ENCODE data around the gene MTRR.

Gene MTRR

GRCh38 chr5:7886849-7887475, 18.0 kb downstream of the MTRR start:
- Histone ChIP-seq H3K4me2 (ENCODE audit: low read depth, low read length, poor library complexity, severe bottlenecking) (no peak overlapping the region), H3K9me3 (ENCODE audit: insufficient read depth, low read depth, low read length) (no peaks in the 10 kb centered on the region), H3F3A (ENCODE audit: low read depth) (no peaks in the 10 kb centered on the region), H2AFZ (ENCODE audit: low read length) (no peak overlapping the region), H3K36me3 (ENCODE audit: insufficient read depth, low read length) (peaks cover 68% of the 10 kb centered on the region; the same call in 1 of the 2 replicates), H3K9me2 (replicated peaks; ENCODE audit: low read depth, low read length) (no peaks in the 10 kb centered on the region), H3K27me3 (ENCODE audit: insufficient read depth, low read length, poor library complexity, severe bottlenecking) (no peaks in the 10 kb centered on the region), H3K9ac (ENCODE audit: low read depth, low read length, poor library complexity, severe bottlenecking) (no peak overlapping the region), H3K4me1 (ENCODE audit: insufficient read depth, low read length, poor library complexity, severe bottlenecking) (no peaks in the 10 kb centered on the region), H4K20me1 (ENCODE audit: insufficient read depth, low read length, poor library complexity, severe bottlenecking) (no peaks in the 10 kb centered on the region), H3K79me2 (ENCODE audit: insufficient read depth, low read length) (no peaks in the 10 kb centered on the region), H3K4me3 (ENCODE audit: low read length, poor library complexity, severe bottlenecking) (no peak overlapping the region)
- peak; percentile 66 for TF ChIP-seq CTCF (conservative IDR thresholded peaks at IDR 0.05; ENCODE audit: low read length)
- no peak for TF ChIP-seq EZH2phosphoT487 (IDR thresholded peaks at IDR 0.05; ENCODE audit: borderline replicate concordance)

GRCh38 chr5:7888901-7889300, 20.0 kb downstream of the MTRR start:
- no peak overlapping the region for H3K9ac ChIP-seq (ENCODE audit: low read depth, low read length, poor library complexity, severe bottlenecking)
- H3K27me3 ChIP-seq (ENCODE audit: insufficient read depth, low read length, poor library complexity, severe bottlenecking), result no peaks in the 10 kb centered on the region
- H3K4me2 ChIP-seq (ENCODE audit: low read depth, low read length, poor library complexity, severe bottlenecking), result no peak overlapping the region
- H3K36me3 ChIP-seq (ENCODE audit: insufficient read depth, low read length), result peaks cover 69% of the 10 kb centered on the region
- H3K79me2 ChIP-seq (ENCODE audit: insufficient read depth, low read length), result no peaks in the 10 kb centered on the region
- H2AFZ ChIP-seq (ENCODE audit: low read length), result no peak overlapping the region
- TF ChIP-seq EZH2phosphoT487 (IDR thresholded peaks at IDR 0.05; ENCODE audit: borderline replicate concordance) (no peak), CTCF (conservative IDR thresholded peaks at IDR 0.05; ENCODE audit: low read length) (no peak)
- H3K9me2 ChIP-seq (replicated peaks; ENCODE audit: low read depth, low read length), result no peaks in the 10 kb centered on the region
- H3K9me3 ChIP-seq (ENCODE audit: insufficient read depth, low read depth, low read length), result no peaks in the 10 kb centered on the region
- no peaks in the 10 kb centered on the region for H4K20me1 ChIP-seq (ENCODE audit: insufficient read depth, low read length, poor library complexity, severe bottlenecking)
- H3K4me1 ChIP-seq (ENCODE audit: insufficient read depth, low read length, poor library complexity, severe bottlenecking), result no peaks in the 10 kb centered on the region
- no peak overlapping the region for H3K4me3 ChIP-seq (ENCODE audit: low read length, poor library complexity, severe bottlenecking)
- no peaks in the 10 kb centered on the region for H3F3A ChIP-seq (ENCODE audit: low read depth)

GRCh38 chr5:7894439-7894838, 25.5 kb downstream of the MTRR start:
- Histone ChIP-seq H3K4me2 (ENCODE audit: low read depth, low read length, poor library complexity, severe bottlenecking) (no peak overlapping the region), H3K9me3 (ENCODE audit: insufficient read depth, low read depth, low read length) (no peaks in the 10 kb centered on the region), H3K4me1 (ENCODE audit: insufficient read depth, low read length, poor library complexity, severe bottlenecking) (no peaks in the 10 kb centered on the region), H3K79me2 (ENCODE audit: insufficient read depth, low read length) (no peaks in the 10 kb centered on the region), H3K27me3 (ENCODE audit: insufficient read depth, low read length, poor library complexity, severe bottlenecking) (no peaks in the 10 kb centered on the region), H3K9ac (ENCODE audit: low read depth, low read length, poor library complexity, severe bottlenecking) (no peak overlapping the region), H3K9me2 (replicated peaks; ENCODE audit: low read depth, low read length) (no peaks in the 10 kb centered on the region), H3K36me3 (ENCODE audit: insufficient read depth, low read length) (peaks cover 86% of the 10 kb centered on the region), H3K4me3 (ENCODE audit: low read length, poor library complexity, severe bottlenecking) (no peak overlapping the region), H3F3A (ENCODE audit: low read depth) (no peaks in the 10 kb centered on the region), H4K20me1 (ENCODE audit: insufficient read depth, low read length, poor library complexity, severe bottlenecking) (no peaks in the 10 kb centered on the region), H2AFZ (ENCODE audit: low read length) (no peak overlapping the region)
- TF ChIP-seq CTCF (conservative IDR thresholded peaks at IDR 0.05; ENCODE audit: low read length) (no peak), EZH2phosphoT487 (IDR thresholded peaks at IDR 0.05; ENCODE audit: borderline replicate concordance) (no peak)
